CD8-positive, alpha-beta memory T cell (primary cell): ENCODE results near the gene GDPD5. TPM values are rescaled to one million over a fixed set of nuclear protein-coding genes. Genes with fewer than 3 reads are reported as not detected.

Source experiments
- CTCF ChIA-PET: fragments of 350-600 bp; sonication (Branson Sonifier 250); formaldehyde crosslinking; loops from one replicate; lab custom pipeline; 2021; ENCODE audit warnings: antibody characterized with exemption; lab: Charles Lee
- POLR2A ChIA-PET: fragments of 350-600 bp; sonication (Branson Sonifier 250); formaldehyde crosslinking; loops from one replicate; lab custom pipeline; 2021; ENCODE audit warnings: antibody characterized with exemption; lab: Charles Lee
- DNase-seq, 5 donors: peaks; one replicate each; pipeline versions ENCODE4 v3.0.0 to v3.0.0-alpha.2; 2020 to 2022; ENCODE audit warnings: mixed read lengths in 1 of 5
- H3K27ac ChIP-seq: one replicate; pipeline ENCODE4 v1.7.0; 2013; ENCODE audit warnings: low read depth, mild to moderate bottlenecking, low read length, moderate library complexity
- H3K27me3 ChIP-seq: 2 replicates; pipeline ENCODE4 v1.7.0; 2013; ENCODE audit warnings: low read length, mild to moderate bottlenecking; ENCODE audit not compliant: insufficient read depth, poor library complexity, severe bottlenecking
- H3K36me3 ChIP-seq: 2 replicates; pipeline ENCODE4 v1.7.0; 2013; ENCODE audit warnings: mild to moderate bottlenecking, low read length, moderate library complexity; ENCODE audit not compliant: insufficient read depth
- H3K4me1 ChIP-seq: 2 replicates; pipeline ENCODE4 v1.7.0; 2013; ENCODE audit warnings: mild to moderate bottlenecking, low read length, moderate library complexity; ENCODE audit not compliant: insufficient read depth
- H3K4me3 ChIP-seq: 2 replicates; pipeline ENCODE4 v1.7.0; 2013; ENCODE audit warnings: mild to moderate bottlenecking, low read length
- H3K9me3 ChIP-seq: 2 replicates; pipeline ENCODE4 v1.7.0; 2013; ENCODE audit warnings: mild to moderate bottlenecking, low read length
- H3K27ac Mint-ChIP-seq, 8 donors: one replicate each; pipeline ENCODE4 v1.8.0; 2020 to 2021; ENCODE audit warnings: mixed read lengths in 8 of 8, mild to moderate bottlenecking in 6 of 8, inconsistent platforms in 3 of 8, moderate library complexity in 3 of 8
- H3K27me3 Mint-ChIP-seq, 2 donors: one replicate each; pipeline ENCODE4 v1.8.0; 2020 to 2021; ENCODE audit warnings: mixed read lengths in 2 of 2, mild to moderate bottlenecking in 1 of 2, moderate library complexity in 1 of 2
- H3K36me3 Mint-ChIP-seq, 3 donors: one replicate each; pipeline ENCODE4 v1.8.0; 2020 to 2021; ENCODE audit warnings: mixed read lengths in 3 of 3, inconsistent platforms in 1 of 3, mild to moderate bottlenecking in 1 of 3
- H3K4me1 Mint-ChIP-seq, 3 donors: one replicate each; pipeline ENCODE4 v1.8.0; 2020 to 2021; ENCODE audit warnings: mixed read lengths in 3 of 3, inconsistent platforms in 1 of 3, mild to moderate bottlenecking in 1 of 3
- H3K4me3 Mint-ChIP-seq, 7 donors: one replicate each; pipeline ENCODE4 v1.8.0; 2020 to 2021; ENCODE audit warnings: mixed read lengths in 7 of 7, mild to moderate bottlenecking in 6 of 7, moderate library complexity in 4 of 7, inconsistent platforms in 2 of 7
- H3K9me3 Mint-ChIP-seq, 5 donors: one replicate each; pipeline ENCODE4 v1.8.0; 2020 to 2022; ENCODE audit warnings: mixed read lengths in 5 of 5, mild to moderate bottlenecking in 3 of 5, moderate library complexity in 2 of 5, inconsistent platforms in 1 of 5
- polyA plus RNA-seq: library from polyadenylated mRNA; unstranded; fragments of 300-500 nt; fragmentation: Illumina TruSeq; gene quantifications from one replicate; pipeline ENCODE4 v1.2.3, GENCODE V29; 2021
- total RNA-seq, 2 experiments: library from RNA; stranded (reverse); gene quantifications; one replicate each; pipeline ENCODE4 v1.2.3, GENCODE V29; 2021

Gene GDPD5
- total and polyA plus RNA-seq, 3 experiments from 2014 or later: 8.9 to 10.4 (median 9.1) TPM

DNA sequence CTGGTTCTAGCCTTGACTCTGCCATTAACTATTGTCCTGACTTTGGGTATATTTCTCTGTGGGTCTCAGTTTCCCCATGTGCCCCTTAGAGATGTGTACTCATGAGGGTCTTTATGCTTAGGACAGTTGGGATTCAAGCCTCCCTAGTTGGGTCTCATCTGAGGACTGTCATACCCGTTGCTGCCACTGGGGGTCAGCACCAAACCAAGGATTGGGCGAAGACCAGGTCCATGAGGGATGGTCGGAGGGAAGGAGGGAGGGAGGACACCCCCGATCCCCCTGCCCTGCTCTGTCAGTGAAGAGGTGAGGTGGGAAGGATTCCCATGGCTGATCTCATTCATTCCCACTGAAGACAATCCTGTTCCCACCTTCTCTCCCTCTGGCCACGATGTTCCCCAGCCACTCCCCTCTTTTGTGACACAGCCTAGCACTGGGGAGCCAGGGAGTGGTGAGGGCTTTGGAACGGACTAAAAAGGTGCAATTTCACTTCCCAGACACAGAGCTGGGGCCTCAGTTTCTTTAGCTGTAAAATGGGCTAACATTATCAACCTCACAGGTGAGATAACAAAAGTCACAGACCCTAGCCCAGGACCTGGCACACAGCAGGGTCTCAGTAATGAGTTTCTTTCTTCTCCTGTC lies 80.3 kb downstream of the GDPD5 start:
- no peak overlapping the region for H3K27ac ChIP-seq
- H3K4me1 ChIP-seq: no peaks in the 10 kb centered on the region
- H3K9me3 ChIP-seq: no peaks in the 10 kb centered on the region
- no peaks in the 10 kb centered on the region for H3K27me3 ChIP-seq
- POLR2A ChIA-PET: no interaction called here
- no peaks in the 10 kb centered on the region for H3K9me3 Mint-ChIP-seq
- no peak overlapping the region for H3K4me3 Mint-ChIP-seq
- H3K27me3 Mint-ChIP-seq: peaks cover 0 to 3% of the 10 kb centered on the region in 2 donors
- no peaks in the 10 kb centered on the region for H3K36me3 ChIP-seq
- peak overlapping the region in 1 of 8 donors; percentile 54 for H3K27ac Mint-ChIP-seq
- DNase-seq: peak; percentile 55 to 79 (median 65)
- peaks cover 0 to 2% (median 2%) of the 10 kb centered on the region in 3 donors for H3K36me3 Mint-ChIP-seq
- CTCF ChIA-PET: interaction anchor here (0.6 to 7.5 kb wide), 20 partner anchors 9 to 169 kb away, joined by 3 to 212 read pairs (median 4); partner anchors contain the start of gene GDPD5
- H3K4me1 Mint-ChIP-seq: no peaks in the 10 kb centered on the region
- no peak overlapping the region for H3K4me3 ChIP-seq

DNA sequence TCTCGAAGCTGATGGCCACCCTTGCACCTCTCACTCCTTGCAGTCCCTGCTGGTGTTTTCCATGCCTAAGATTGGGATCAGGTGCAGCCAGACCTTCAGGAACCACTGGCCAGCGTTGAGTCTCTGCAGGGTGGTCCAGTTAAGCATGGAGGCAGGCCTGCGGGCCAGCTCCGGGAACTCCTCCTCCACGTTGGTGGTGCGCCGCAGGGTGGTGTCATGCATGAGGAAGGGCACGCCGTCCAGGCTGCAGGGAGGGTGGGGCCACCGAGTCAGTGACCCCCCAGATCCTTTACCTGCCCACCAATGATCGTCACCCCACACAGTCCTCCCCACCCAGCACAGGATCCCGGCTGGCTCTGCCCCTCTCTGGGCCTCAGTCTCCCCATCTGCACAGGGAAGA lies 82.7 kb downstream of the GDPD5 start:
- H3K4me1 Mint-ChIP-seq: no peaks in the 10 kb centered on the region
- H3K27me3 ChIP-seq: no peaks in the 10 kb centered on the region
- H3K36me3 Mint-ChIP-seq: peaks cover 0 to 4% (median 4%) of the 10 kb centered on the region in 3 donors
- DNase-seq: no peak
- H3K9me3 ChIP-seq: no peaks in the 10 kb centered on the region
- H3K4me1 ChIP-seq: no peaks in the 10 kb centered on the region
- no peak overlapping the region for H3K27ac Mint-ChIP-seq
- no peak overlapping the region for H3K27ac ChIP-seq
- peaks cover 0 to 3% of the 10 kb centered on the region in 2 donors for H3K27me3 Mint-ChIP-seq
- no peaks in the 10 kb centered on the region for H3K9me3 Mint-ChIP-seq
- ChIA-PET POLR2A (no interaction called here), CTCF (interaction anchor here (1.3 to 7.5 kb wide), 4 partner anchors 13 to 83 kb away, joined by 3 to 212 read pairs (median 13); partner anchors contain the start of gene GDPD5)
- no peak overlapping the region for H3K4me3 ChIP-seq
- no peaks in the 10 kb centered on the region for H3K36me3 ChIP-seq
- no peak overlapping the region for H3K4me3 Mint-ChIP-seq

DNA sequence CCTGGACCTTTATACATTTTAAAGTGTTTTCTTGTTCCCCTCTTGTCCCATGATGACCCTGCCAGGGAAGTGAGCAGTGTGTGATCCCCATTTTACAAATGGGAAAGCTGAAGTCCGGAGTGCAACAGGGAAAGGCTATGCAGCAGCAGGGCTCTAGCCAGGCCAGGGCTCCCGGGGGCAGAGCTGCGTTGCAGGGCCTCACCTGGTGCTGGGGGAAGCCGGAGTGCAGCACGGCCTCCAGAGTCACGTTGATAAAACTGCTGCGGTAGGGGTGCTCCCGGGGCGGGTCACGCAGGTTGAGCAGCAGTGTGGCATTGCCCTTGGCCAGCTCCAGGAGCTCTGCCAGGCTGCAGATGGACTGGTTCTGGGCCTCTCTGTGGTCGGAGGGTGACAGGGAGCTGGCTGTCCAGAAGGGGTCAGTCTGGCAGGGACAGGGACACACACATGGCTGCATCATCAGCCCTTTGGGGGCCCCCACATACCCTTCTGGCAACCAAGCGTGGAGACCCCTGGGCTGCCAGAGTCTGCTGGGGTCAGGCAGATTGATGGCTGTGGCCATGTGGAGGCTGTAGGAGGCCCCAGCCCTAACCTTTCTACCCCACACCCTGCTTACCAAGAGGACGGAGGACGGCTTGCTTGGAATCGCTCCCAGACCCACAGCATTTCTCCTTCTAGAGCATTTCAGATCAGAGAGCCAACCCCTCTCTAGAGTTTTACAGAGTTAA lies 83.4 kb downstream of the GDPD5 start:
- Mint-ChIP-seq H3K4me1 (no peaks in the 10 kb centered on the region), H3K27me3 (peaks cover 0 to 3% of the 10 kb centered on the region in 2 donors), H3K27ac (peak overlapping the region in 1 of 8 donors; percentile 25), H3K4me3 (no peak overlapping the region), H3K36me3 (peaks cover 0 to 6% (median 4%) of the 10 kb centered on the region in 3 donors), H3K9me3 (no peaks in the 10 kb centered on the region)
- H3K9me3 ChIP-seq: no peaks in the 10 kb centered on the region
- ChIA-PET POLR2A (no interaction called here), CTCF (interaction anchor here (1.6 to 7.5 kb wide), 3 partner anchors 35 to 84 kb away, joined by 3 to 212 read pairs (median 21); partner anchors contain the start of gene GDPD5)
- H3K27ac ChIP-seq: no peak overlapping the region
- no peak for DNase-seq
- no peaks in the 10 kb centered on the region for H3K27me3 ChIP-seq
- H3K36me3 ChIP-seq: no peaks in the 10 kb centered on the region
- H3K4me3 ChIP-seq: no peak overlapping the region
- H3K4me1 ChIP-seq: no peaks in the 10 kb centered on the region

- H3K4me1 ChIP-seq: no peaks in the 10 kb centered on the region
- no peak for DNase-seq
- no peak overlapping the region for H3K4me3 ChIP-seq
- ChIA-PET POLR2A (no interaction called here), CTCF (interaction anchor here (1.6 to 7.5 kb wide), 2 partner anchors 35 to 85 kb away, joined by 3 to 212 read pairs; partner anchors contain the start of gene GDPD5)
- peaks cover 0 to 3% of the 10 kb centered on the region in 2 donors for H3K27me3 Mint-ChIP-seq
- H3K4me1 Mint-ChIP-seq: no peaks in the 10 kb centered on the region
- H3K36me3 Mint-ChIP-seq: peaks cover 0 to 6% (median 5%) of the 10 kb centered on the region in 3 donors
- H3K27me3 ChIP-seq: no peaks in the 10 kb centered on the region
- no peak overlapping the region for H3K27ac ChIP-seq
- H3K9me3 ChIP-seq: no peaks in the 10 kb centered on the region
- no peaks in the 10 kb centered on the region for H3K9me3 Mint-ChIP-seq
- no peak overlapping the region for H3K4me3 Mint-ChIP-seq
- no peaks in the 10 kb centered on the region for H3K36me3 ChIP-seq
- peak overlapping the region in 1 of 8 donors; percentile 25 for H3K27ac Mint-ChIP-seq
These were observed 84.0 kb downstream of the GDPD5 start for GRCh38 chr11:75441804-75442132.

- Mint-ChIP-seq H3K27me3 (peaks cover 0 to 5% of the 10 kb centered on the region in 2 donors), H3K9me3 (no peaks in the 10 kb centered on the region), H3K4me1 (no peaks in the 10 kb centered on the region), H3K36me3 (peaks cover 0 to 10% (median 6%) of the 10 kb centered on the region in 3 donors), H3K4me3 (no peak overlapping the region), H3K27ac (no peak overlapping the region)
- no peaks in the 10 kb centered on the region for H3K4me1 ChIP-seq
- ChIA-PET POLR2A (no interaction called here), CTCF (interaction anchor here (0.9 to 7.5 kb wide), 3 partner anchors 34 to 129 kb away, joined by 3 to 212 read pairs (median 3); partner anchors contain the start of gene GDPD5)
- no peaks in the 10 kb centered on the region for H3K27me3 ChIP-seq
- H3K27ac ChIP-seq: no peak overlapping the region
- H3K9me3 ChIP-seq: no peaks in the 10 kb centered on the region
- no peak overlapping the region for H3K4me3 ChIP-seq
- DNase-seq: no peak
- no peaks in the 10 kb centered on the region for H3K36me3 ChIP-seq
These were observed 84.6 kb downstream of the GDPD5 start for GRCh38 chr11:75440960-75441803.

DNA sequence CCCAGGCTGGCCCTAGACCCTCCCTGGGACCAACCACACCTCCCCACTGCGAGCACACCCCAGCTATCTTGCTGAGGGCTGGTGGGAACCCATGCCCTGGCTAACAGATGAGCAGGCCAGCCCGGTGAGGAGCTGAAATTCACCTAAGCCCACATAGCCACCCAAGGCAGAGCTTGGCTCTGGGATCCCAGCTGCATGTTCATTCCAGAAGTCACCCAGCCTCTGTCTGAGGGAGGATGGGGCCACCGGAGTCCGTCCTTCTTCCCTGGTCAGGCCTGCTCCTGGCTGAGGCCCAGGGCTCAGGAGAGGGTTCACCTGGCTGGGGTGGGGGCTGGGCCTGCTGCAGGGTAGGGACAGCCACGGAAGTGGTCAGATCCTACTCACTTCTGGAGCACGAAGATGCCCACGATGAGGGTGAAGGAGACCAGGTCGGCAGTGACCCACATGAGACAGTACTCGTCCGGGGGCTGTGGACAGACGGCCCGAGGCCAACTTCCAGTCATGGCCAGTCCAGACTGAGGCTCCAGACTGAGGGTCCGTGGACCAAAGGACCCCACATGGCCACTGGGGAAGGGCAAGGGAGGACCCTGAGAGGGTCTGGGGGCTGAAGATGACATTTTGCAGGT lies 86.1 kb downstream of the GDPD5 start:
- H3K27ac Mint-ChIP-seq: no peak overlapping the region
- ChIA-PET CTCF (interaction anchor here (7.5 kb wide), 1 partner anchor 87 kb away, joined by 212 read pairs; the partner anchor contains the start of gene GDPD5), POLR2A (no interaction called here)
- no peaks in the 10 kb centered on the region for H3K4me1 ChIP-seq
- H3K9me3 ChIP-seq: no peaks in the 10 kb centered on the region
- H3K4me3 ChIP-seq: no peak overlapping the region
- peaks cover 0 to 14% (median 10%) of the 10 kb centered on the region in 3 donors for H3K36me3 Mint-ChIP-seq
- H3K9me3 Mint-ChIP-seq: no peaks in the 10 kb centered on the region
- no peaks in the 10 kb centered on the region for H3K27me3 ChIP-seq
- H3K4me1 Mint-ChIP-seq: no peaks in the 10 kb centered on the region
- peaks cover 3 to 6% of the 10 kb centered on the region in 2 donors for H3K27me3 Mint-ChIP-seq
- H3K4me3 Mint-ChIP-seq: no peak overlapping the region
- H3K36me3 ChIP-seq: no peaks in the 10 kb centered on the region
- no peak for DNase-seq
- no peak overlapping the region for H3K27ac ChIP-seq

GRCh38 chr11:75439026-75439425 lies 86.7 kb downstream of the GDPD5 start:
- no peaks in the 10 kb centered on the region for H3K27me3 ChIP-seq
- POLR2A ChIA-PET: no interaction called here
- no peak overlapping the region for H3K27ac ChIP-seq
- no peaks in the 10 kb centered on the region for H3K4me1 Mint-ChIP-seq
- H3K4me1 ChIP-seq: no peaks in the 10 kb centered on the region
- no peak overlapping the region for H3K4me3 Mint-ChIP-seq
- no peak for DNase-seq
- CTCF ChIA-PET: interaction anchor here (0.9 kb wide), 1 partner anchor 13 kb away, joined by 3 read pairs; no protein-coding TSS in a partner anchor
- H3K27ac Mint-ChIP-seq: peak overlapping the region in 1 of 8 donors; percentile 28
- peaks cover 3% of the 10 kb centered on the region in 2 donors for H3K27me3 Mint-ChIP-seq
- no peaks in the 10 kb centered on the region for H3K36me3 ChIP-seq
- H3K36me3 Mint-ChIP-seq: peaks cover 0 to 14% (median 9%) of the 10 kb centered on the region in 3 donors
- H3K9me3 Mint-ChIP-seq: no peaks in the 10 kb centered on the region
- H3K9me3 ChIP-seq: no peaks in the 10 kb centered on the region
- no peak overlapping the region for H3K4me3 ChIP-seq
